Esophagus (tissue), 2 donors: ENCODE measurements around the gene SPRR5. TPM values are rescaled to one million over a fixed set of nuclear protein-coding genes. Genes with fewer than 3 reads are reported as not detected.
A peak's percentile ranks its signal among the peaks of the same experiment; 100 is the strongest.

ENCODE experiments used
- H3K27ac ChIP-seq, 2 donors: one replicate each; pipeline ENCODE4 v1.5.1; 2013; ENCODE audit warnings: low read depth in 2 of 2, mild to moderate bottlenecking in 2 of 2, inconsistent platforms in 1 of 2, low read length in 1 of 2, moderate library complexity in 1 of 2
- H3K27me3 ChIP-seq, 2 donors: one replicate each; pipeline ENCODE4 v1.6.1; 2013; ENCODE audit warnings: low read length in 2 of 2, control low read depth in 1 of 2, mild to moderate bottlenecking in 1 of 2; ENCODE audit not compliant: insufficient read depth in 2 of 2, control insufficient read depth in 1 of 2
- H3K36me3 ChIP-seq, 2 donors: one replicate each; pipeline ENCODE4 v1.6.1; 2013; ENCODE audit warnings: low read length in 1 of 2; ENCODE audit not compliant: control insufficient read depth in 2 of 2, insufficient read depth in 2 of 2
- H3K4me1 ChIP-seq, 2 donors: one replicate each; pipeline ENCODE4 v1.6.1; 2013; ENCODE audit warnings: low read length in 1 of 2; ENCODE audit not compliant: control insufficient read depth in 2 of 2, insufficient read depth in 2 of 2
- H3K4me3 ChIP-seq, 2 donors: one replicate each; pipeline ENCODE4 v1.5.1; 2013; ENCODE audit warnings: low read length in 2 of 2, mild to moderate bottlenecking in 2 of 2, low read depth in 1 of 2, moderate library complexity in 1 of 2
- H3K9me3 ChIP-seq, 2 donors: one replicate each; pipeline ENCODE4 v1.6.1; 2013; ENCODE audit warnings: mild to moderate bottlenecking in 2 of 2, low read depth in 1 of 2, low read length in 1 of 2, moderate library complexity in 1 of 2; ENCODE audit not compliant: control insufficient read depth in 2 of 2, insufficient read depth in 1 of 2
- WGBS, 2 donors: extraction: QIAGEN DNeasy Blood & Tissue Kit; methylation state at CpG; one replicate each; pipeline ENCODE4 v1.1.7; 2013; 5-methylcytosine and 5-hydroxymethylcytosine counted together
- polyA plus RNA-seq, 2 donors: library from polyadenylated mRNA; stranded (reverse); fragments of 200-250 nt; gene quantifications; one replicate each; pipeline ENCODE4 v1.2.3, GENCODE V29; 2013
- donor health status: healthy with polysubstance abuse.
- donor health status: Bipolar disorder and iron deficiency.

The SPRR5 gene
- polyA plus RNA-seq, 2 donors, result 1.1 to 4.2 TPM

DNA sequence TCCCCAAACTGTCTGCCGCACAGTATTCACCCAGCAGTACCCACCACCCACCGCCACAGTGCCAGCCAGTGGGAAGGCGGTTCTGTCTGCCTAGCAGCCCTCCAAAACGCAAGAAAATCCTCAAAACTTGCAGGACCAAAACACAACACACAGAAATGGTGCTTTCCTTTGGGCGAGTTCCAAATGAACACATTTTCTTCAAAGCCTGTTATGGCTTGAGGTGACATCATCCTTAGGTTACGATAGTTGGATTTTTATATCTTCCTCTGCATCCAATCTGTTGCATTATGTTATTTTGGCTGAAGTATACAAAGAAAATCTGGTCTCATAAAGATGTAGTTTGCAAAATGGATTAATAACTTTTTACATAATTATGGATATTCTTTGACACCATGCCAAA, 46.2 kb downstream of the SPRR5 start:
- Histone ChIP-seq H3K36me3 (no peaks in the 10 kb centered on the region), H3K9me3 (no peaks in the 10 kb centered on the region), H3K27ac (peak overlapping the region in 1 of 2 donors; percentile 24), H3K27me3 (no peaks in the 10 kb centered on the region), H3K4me3 (no peak overlapping the region), H3K4me1 (peaks cover 2 to 5% of the 10 kb centered on the region in 2 donors)
- WGBS, 2 donors, result 70 to 75% methylated on average over 6 of the region's 6 CpGs

DNA sequence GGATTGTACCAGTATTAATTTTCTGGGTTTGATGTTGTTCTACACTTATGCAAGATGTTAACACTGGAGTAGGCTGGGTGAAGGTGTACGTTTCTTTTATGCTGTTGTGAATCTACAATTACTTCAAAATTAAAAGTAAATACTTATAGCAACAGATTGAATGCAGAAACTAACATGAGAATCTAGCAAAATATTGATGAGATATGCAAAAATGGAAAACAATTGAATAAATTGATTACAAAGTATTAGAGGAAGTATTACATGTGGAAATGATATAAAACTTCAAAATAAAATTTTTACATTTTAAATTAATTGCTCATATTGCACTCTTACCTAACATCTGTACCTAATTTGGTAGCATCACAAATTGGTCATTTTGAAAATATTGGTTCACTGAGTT, 48.8 kb downstream of the SPRR5 start:
- 6 to 46% methylated on average over 1 of the region's 1 CpG for WGBS, 2 donors
- no peaks in the 10 kb centered on the region for H3K27me3 ChIP-seq
- H3K27ac ChIP-seq, result no peak overlapping the region

DNA sequence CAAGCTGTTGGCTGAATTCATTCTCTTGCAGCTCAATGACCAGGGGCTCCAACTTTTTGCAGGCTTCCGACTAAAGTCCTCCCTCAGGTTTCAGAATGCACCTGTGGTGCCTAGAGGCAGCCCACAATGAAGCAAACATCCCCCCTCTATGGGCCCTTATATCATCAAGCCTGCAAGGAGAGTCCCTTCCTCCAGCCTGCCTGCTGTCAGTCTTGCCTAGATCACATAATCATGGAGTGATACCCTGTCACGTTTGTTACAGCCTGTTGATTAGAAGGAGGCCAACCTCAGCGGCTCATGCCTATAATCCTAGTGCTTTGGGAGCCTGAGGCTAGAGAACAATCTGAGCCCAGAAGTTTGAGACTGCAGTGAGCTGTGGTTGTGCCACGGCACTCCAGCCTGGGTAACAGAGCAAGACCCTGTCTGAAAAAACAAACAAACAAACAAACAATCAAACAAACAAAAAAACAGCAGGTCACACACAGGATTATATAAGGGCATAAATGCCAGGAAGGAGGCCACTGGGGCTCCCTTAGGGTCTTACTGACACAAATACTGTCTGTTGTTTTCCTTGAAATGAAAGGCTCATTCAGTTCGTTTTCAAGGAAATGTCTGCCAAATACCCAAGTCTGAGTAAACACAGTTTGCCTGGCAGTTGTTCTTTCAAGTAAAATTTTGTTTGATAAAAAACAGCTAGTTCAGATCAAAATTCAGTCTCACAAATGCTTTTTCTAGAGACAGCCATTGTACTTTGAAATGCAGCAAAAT, 49.8 kb downstream of the SPRR5 start:
- no peaks in the 10 kb centered on the region for H3K27me3 ChIP-seq
- no peak overlapping the region for H3K4me3 ChIP-seq
- no peaks in the 10 kb centered on the region for H3K9me3 ChIP-seq
- no peaks in the 10 kb centered on the region for H3K36me3 ChIP-seq
- H3K4me1 ChIP-seq, result peaks cover 4 to 5% of the 10 kb centered on the region in 2 donors
- WGBS, 2 donors, result 21 to 23% methylated on average over 5 of the region's 5 CpGs
- H3K27ac ChIP-seq, result peak overlapping the region in 1 of 2 donors; percentile 40

More for the DNA sequence above, 48.8 kb downstream of the SPRR5 start:
- Histone ChIP-seq H3K9me3 (no peaks in the 10 kb centered on the region), H3K4me1 (peaks cover 2 to 5% of the 10 kb centered on the region in 2 donors), H3K36me3 (no peaks in the 10 kb centered on the region), H3K4me3 (no peak overlapping the region)

DNA sequence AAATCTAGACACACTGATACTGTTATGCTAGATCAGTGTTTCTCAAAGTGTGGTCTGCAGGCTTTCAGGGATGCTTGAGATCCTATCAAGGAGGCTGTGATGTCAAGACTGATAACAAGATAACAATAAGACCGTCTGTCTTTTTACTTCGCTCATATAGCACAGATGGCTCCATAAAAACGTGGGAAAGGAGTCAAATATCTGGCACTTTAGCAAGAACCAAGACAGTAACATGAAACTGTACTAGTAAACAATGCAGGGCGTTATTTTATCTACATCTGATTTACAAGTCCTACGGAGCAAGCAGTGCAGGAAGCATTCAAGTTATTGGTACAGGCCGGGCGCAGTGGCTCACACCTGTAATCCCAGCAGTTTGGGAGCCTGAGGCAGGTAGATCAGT, 50.9 kb downstream of the SPRR5 start:
- H3K27me3 ChIP-seq, result no peaks in the 10 kb centered on the region
- H3K4me3 ChIP-seq, result no peak overlapping the region
- H3K27ac ChIP-seq, result peak overlapping the region; percentile 29 to 71
- no peaks in the 10 kb centered on the region for H3K9me3 ChIP-seq
- no peaks in the 10 kb centered on the region for H3K36me3 ChIP-seq
- peaks cover 3 to 4% of the 10 kb centered on the region in 2 donors for H3K4me1 ChIP-seq
- 41 to 52% methylated on average over 7 of the region's 7 CpGs for WGBS, 2 donors

DNA sequence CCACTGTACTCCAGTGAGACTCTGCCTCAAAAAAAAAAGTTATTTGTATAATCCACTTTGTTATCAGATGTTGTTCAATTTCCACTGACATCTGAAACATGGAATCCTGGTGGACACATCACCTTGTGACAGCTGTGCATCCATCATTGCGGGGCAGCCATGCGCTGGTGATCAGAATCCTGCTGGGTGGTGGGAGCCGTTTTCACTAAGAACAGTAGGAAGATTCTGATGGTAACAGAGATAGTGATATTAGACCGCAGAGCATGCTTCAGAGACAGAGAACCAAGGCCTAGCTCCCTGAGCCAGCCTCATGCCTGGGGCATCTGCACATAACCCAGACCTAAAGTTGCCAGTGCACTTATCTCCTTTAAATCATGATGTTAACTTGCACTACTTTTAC, 51.5 kb downstream of the SPRR5 start:
- Histone ChIP-seq H3K36me3 (no peaks in the 10 kb centered on the region), H3K9me3 (no peaks in the 10 kb centered on the region), H3K27me3 (no peaks in the 10 kb centered on the region), H3K4me3 (no peak overlapping the region), H3K4me1 (peaks cover 0 to 2% of the 10 kb centered on the region in 2 donors), H3K27ac (peak overlapping the region; percentile 50 to 84)
- WGBS, 2 donors, result 75 to 81% methylated on average over 4 of the region's 4 CpGs

Other genes starting within 250 kb of the SPRR5 start
- not detected for gene LCE2A, start 248.9 kb upstream of the SPRR5 start, polyA plus RNA-seq
- not detected for gene LCE4A, start 239.0 kb upstream of the SPRR5 start, polyA plus RNA-seq
- gene KPRP, start 189.2 kb upstream of the SPRR5 start, polyA plus RNA-seq, result 10 to 100 TPM in 1 of 2 donors, under 1 TPM in 1; 0.44 to 23.9 TPM
- not detected for gene LCE1F, start 172.1 kb upstream of the SPRR5 start, polyA plus RNA-seq
- gene LCE1E, start 160.9 kb upstream of the SPRR5 start, polyA plus RNA-seq, result under 1 TPM in 1 of 2 donors, not detected in 1; 0.04 TPM
- gene LCE1D, start 150.5 kb upstream of the SPRR5 start, polyA plus RNA-seq, result not detected
- under 1 TPM in 1 of 2 donors, not detected in 1; 0.32 TPM for gene LCE1C, start 140.6 kb upstream of the SPRR5 start, polyA plus RNA-seq
- not detected for gene LCE1B, start 135.2 kb upstream of the SPRR5 start, polyA plus RNA-seq
- gene LCE1A, start 119.7 kb upstream of the SPRR5 start, polyA plus RNA-seq, result not detected
- not detected for gene LCE6A, start 104.3 kb upstream of the SPRR5 start, polyA plus RNA-seq
- gene LCE7A, start 87.2 kb upstream of the SPRR5 start, polyA plus RNA-seq, result not detected
- gene SMCP, start 68.9 kb upstream of the SPRR5 start, polyA plus RNA-seq, result not detected
- 100 to 1,000 TPM; 161 to 344 TPM for gene IVL, start 38.7 kb upstream of the SPRR5 start, polyA plus RNA-seq
- under 1 TPM in 1 of 2 donors, not detected in 1; 0.48 TPM for gene SPRR4, start 23.4 kb downstream of the SPRR5 start, polyA plus RNA-seq
- gene SPRR1A, start 36.9 kb downstream of the SPRR5 start, polyA plus RNA-seq, result 1,000 to 10,000 TPM; 3,249 to 3,812 TPM
- gene SPRR3, start 54.5 kb downstream of the SPRR5 start, polyA plus RNA-seq, result over 10,000 TPM; 18,496 to 19,645 TPM
- 1,000 to 10,000 TPM; 2,433 to 2,781 TPM for gene SPRR1B, start 84.0 kb downstream of the SPRR5 start, polyA plus RNA-seq
- 1,000 to 10,000 TPM; 1,582 to 3,252 TPM for gene SPRR2D, start 93.9 kb downstream of the SPRR5 start, polyA plus RNA-seq
- 1,000 to 10,000 TPM; 3,933 to 4,263 TPM for gene SPRR2A, start 110.3 kb downstream of the SPRR5 start, polyA plus RNA-seq
- gene SPRR2B, start 124.4 kb downstream of the SPRR5 start, polyA plus RNA-seq, result 10 to 100 TPM; 10.9 to 75.1 TPM
- gene SPRR2E, start 147.3 kb downstream of the SPRR5 start, polyA plus RNA-seq, result 1,000 to 10,000 TPM; 1,279 to 1,684 TPM
- 100 to 1,000 TPM; 104 to 135 TPM for gene SPRR2F, start 166.3 kb downstream of the SPRR5 start, polyA plus RNA-seq
- 1 to 10 TPM in 1 of 2 donors, under 1 TPM in 1; 0.49 to 2.0 TPM for gene SPRR2G, start 203.7 kb downstream of the SPRR5 start, polyA plus RNA-seq